Heart right ventricle (tissue), 16 donors: ENCODE measurements around the gene PMEPA1. TPM values are rescaled to one million over a fixed set of nuclear protein-coding genes. Genes with fewer than 3 reads are reported as not detected.

ENCODE experiments used
- ATAC-seq, 8 donors: fragments of 200-7000 bp; cut with Tn5 transposase; one replicate each; pipeline ENCODE4 v1.9.1; 2020; ENCODE audit warnings: mild to moderate bottlenecking in 8 of 8, moderate library complexity in 8 of 8, moderate number of reproducible peaks in 1 of 8
- DNase-seq, 2 donors: peaks; one replicate each; pipeline ENCODE4 v3.0.0-alpha.2; 2020
- H3K27ac ChIP-seq, 10 donors: fragments of 200-600 bp; sonication (generic) in 2 of 10; one replicate each; pipeline versions ENCODE4 v1.5.0 to v1.8.0; 2020 to 2022; ENCODE audit warnings: mild to moderate bottlenecking in 3 of 10
- H3K27me3 ChIP-seq, 7 donors: fragments of 200-600 bp; one replicate each; pipeline ENCODE4 v1.8.0; 2021 to 2022; ENCODE audit warnings: mild to moderate bottlenecking in 2 of 7
- H3K36me3 ChIP-seq, 9 donors: fragments of 200-600 bp; sonication (generic) in 1 of 9; one replicate each; pipeline versions ENCODE4 v1.5.0 to v1.8.0; 2020 to 2022; ENCODE audit warnings: mild to moderate bottlenecking in 2 of 9
- H3K4me1 ChIP-seq, 9 donors: fragments of 200-600 bp; sonication (generic) in 1 of 9; one replicate each; pipeline versions ENCODE4 v1.5.0 to v1.8.0; 2020 to 2022; ENCODE audit warnings: mild to moderate bottlenecking in 4 of 9
- H3K4me3 ChIP-seq, 10 donors: fragments of 200-600 bp; sonication (generic) in 2 of 10; one replicate each; pipeline versions ENCODE4 v1.5.0 to v1.8.0; 2020 to 2022; ENCODE audit warnings: mild to moderate bottlenecking in 7 of 10, moderate library complexity in 2 of 10
- H3K9me3 ChIP-seq, 11 donors: fragments of 200-600 bp in 10 of 11; sonication (generic) in 2 of 11; one replicate each; pipeline versions ENCODE4 v1.5.0 to v1.8.0; 2013 to 2022; ENCODE audit warnings: mild to moderate bottlenecking in 2 of 11, control low read depth in 1 of 11, moderate library complexity in 1 of 11
- WGBS, 2 donors: extraction: QIAGEN DNeasy Blood & Tissue Kit; methylation state at CpG; one replicate each; pipeline ENCODE4 v1.1.7; 2013; ENCODE audit warnings: inconsistent platforms in 1 of 2; 5-methylcytosine and 5-hydroxymethylcytosine counted together
- intact Hi-C, 10 donors: fragments of 100-400 bp; cut with DNase I; formaldehyde crosslinking; loops; one replicate each; pipeline versions ENCODE4 v1.11.1 to v1.14.2; 2022
- polyA plus RNA-seq, 2 donors: library from polyadenylated mRNA; stranded (reverse); fragments of 200-250 nt; gene quantifications; one replicate each; pipeline ENCODE4 v1.2.3, GENCODE V29; 2013
- total RNA-seq, 10 donors: library from RNA; stranded (reverse); fragmentation: NEBNext Ultra II Directional in 3 of 10; extraction: Animal tissue kit (Norgen Biotek cat#: 25700) in 3 of 10; gene quantifications; one replicate each; pipeline versions ENCODE4 v1.2.1 to v1.2.4, GENCODE V29; 2021 to 2023
- TF ChIP-seq, protein P1 (sequence below), 9 donors: fragments of 200-600 bp; sonication (generic) in 2 of 9; IDR thresholded peaks; one replicate each; pipeline versions ENCODE4 v1.5.0 to v1.8.0; 2021 to 2022; ENCODE audit warnings: antibody characterized with exemption in 9 of 9, mild to moderate bottlenecking in 5 of 9, moderate library complexity in 1 of 9
- donor health status: Arrhythmogenic right ventricular cardiomyopathy.
- donor health status: ischemic (EF 13 %, LVEDD 7.1; RV severe dilation, severe dysfunction).
- donor health status: healthy with polysubstance abuse.
- donor health status: DM: no; HTN: yes; CAD: no.
- donor health status: DM: no; HTN: no; CAD: no.
- donor health status: ischemic (EF 25% LVEDD 6.9; RV normal size, moderate dysfunction).
- donor health status: ischemic (EF 25% LVEDD 5.7; RV mildly dilated, moderate dysfunction).
- donor health status: healthy.
- donor health status: DM: yes; HTN: yes; CAD: no.
- donor health status: Ischemic cardiomyopathy.
- donor health status: ischemic (EF 35%, LVEDD 5.7; RV mildly dilated, moderate dysfunction).
- donor health status: nonischemic (EF 11% LVEDD 7.7; RV severe dilation, severe dysfunction).
- donor health status: DM: yes; HTN: yes; CAD: no.
- donor health status: PGD.
- donor health status: ischemic (EF 29% LVEDD 5.4; RV normal size, mild dysfunction).
- donor health status: nonischemic (EF 23%, LVEDD 6.1; RV moderate dilation, normal function).

PMEPA1 gene
- total and polyA plus RNA-seq, 12 donors = 10.5 to 81.8 (median 30.4) TPM

GRCh38 chr20:57714409-57715267 is 4.8 kb upstream of the PMEPA1 start:
- peak in 1 of 8 donors; percentile 27 for ATAC-seq
- TF ChIP-seq, protein P1, sequence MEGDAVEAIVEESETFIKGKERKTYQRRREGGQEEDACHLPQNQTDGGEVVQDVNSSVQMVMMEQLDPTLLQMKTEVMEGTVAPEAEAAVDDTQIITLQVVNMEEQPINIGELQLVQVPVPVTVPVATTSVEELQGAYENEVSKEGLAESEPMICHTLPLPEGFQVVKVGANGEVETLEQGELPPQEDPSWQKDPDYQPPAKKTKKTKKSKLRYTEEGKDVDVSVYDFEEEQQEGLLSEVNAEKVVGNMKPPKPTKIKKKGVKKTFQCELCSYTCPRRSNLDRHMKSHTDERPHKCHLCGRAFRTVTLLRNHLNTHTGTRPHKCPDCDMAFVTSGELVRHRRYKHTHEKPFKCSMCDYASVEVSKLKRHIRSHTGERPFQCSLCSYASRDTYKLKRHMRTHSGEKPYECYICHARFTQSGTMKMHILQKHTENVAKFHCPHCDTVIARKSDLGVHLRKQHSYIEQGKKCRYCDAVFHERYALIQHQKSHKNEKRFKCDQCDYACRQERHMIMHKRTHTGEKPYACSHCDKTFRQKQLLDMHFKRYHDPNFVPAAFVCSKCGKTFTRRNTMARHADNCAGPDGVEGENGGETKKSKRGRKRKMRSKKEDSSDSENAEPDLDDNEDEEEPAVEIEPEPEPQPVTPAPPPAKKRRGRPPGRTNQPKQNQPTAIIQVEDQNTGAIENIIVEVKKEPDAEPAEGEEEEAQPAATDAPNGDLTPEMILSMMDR (IDR thresholded peaks at IDR 0.05) = no peak
- Histone ChIP-seq H3K36me3 (no peaks in the 10 kb centered on the region), H3K4me3 (no peak overlapping the region), H3K4me1 (peaks cover 16 to 78% (median 53%) of the 10 kb centered on the region in 9 donors), H3K27ac (peak overlapping the region in 6 of 10 donors; percentile 58 to 93 (median 74)), H3K9me3 (no peaks in the 10 kb centered on the region), H3K27me3 (peaks cover 0 to 24% (median 0%) of the 10 kb centered on the region in 7 donors)
- intact Hi-C loops = loop anchor here in 3 of 10 donors (5.0 to 10.0 kb wide), 2 partner anchors 33 to 1270 kb away; partner anchors contain the start of gene NELFCD (in 1 of the 3)
- 80 to 83% methylated on average over 23 of the region's 23 CpGs for WGBS, 2 donors
- no peak for DNase-seq

- H3K4me1 ChIP-seq = peaks cover 16 to 77% (median 53%) of the 10 kb centered on the region in 9 donors
- WGBS, 2 donors = 61 to 68% methylated on average over 8 of the region's 8 CpGs
- no peak for ATAC-seq
These were observed 4.1 kb upstream of the PMEPA1 start for GRCh38 chr20:57713951-57714350.

GRCh38 chr20:57713505-57713903 is 3.7 kb upstream of the PMEPA1 start:
- Histone ChIP-seq H3K27me3 (peaks cover 0 to 29% (median 0%) of the 10 kb centered on the region in 7 donors), H3K27ac (peak overlapping the region in 7 of 10 donors; percentile 6 to 93 (median 72)), H3K4me1 (peaks cover 16 to 77% (median 52%) of the 10 kb centered on the region in 9 donors), H3K9me3 (no peaks in the 10 kb centered on the region), H3K4me3 (no peak overlapping the region), H3K36me3 (no peaks in the 10 kb centered on the region)
- 85 to 86% methylated on average over 10 of the region's 10 CpGs for WGBS, 2 donors
- ATAC-seq (no peak), DNase-seq (no peak)
- TF ChIP-seq, protein P1 (IDR thresholded peaks at IDR 0.05) = no peak
- intact Hi-C loops = loop anchor here in 3 of 10 donors (5.0 to 10.0 kb wide), 2 partner anchors 34 to 1271 kb away; partner anchors contain the start of gene NELFCD (in 1 of the 3)

More at GRCh38 chr20:57713951-57714350, 4.1 kb upstream of the PMEPA1 start:
- peaks cover 0 to 25% (median 0%) of the 10 kb centered on the region in 7 donors for H3K27me3 ChIP-seq
- no peaks in the 10 kb centered on the region for H3K9me3 ChIP-seq
- intact Hi-C loops = loop anchor here in 3 of 10 donors (5.0 to 10.0 kb wide), 2 partner anchors 33 to 1271 kb away; partner anchors contain the start of gene NELFCD (in 1 of the 3)
- DNase-seq = no peak
- H3K4me3 ChIP-seq = no peak overlapping the region
- H3K27ac ChIP-seq = peak overlapping the region in 6 of 10 donors; percentile 58 to 93 (median 74)
- TF ChIP-seq, protein P1 (IDR thresholded peaks at IDR 0.05) = no peak
- no peaks in the 10 kb centered on the region for H3K36me3 ChIP-seq

GRCh38 chr20:57712851-57713504 is 3.2 kb upstream of the PMEPA1 start:
- Histone ChIP-seq H3K9me3 (no peaks in the 10 kb centered on the region), H3K36me3 (no peaks in the 10 kb centered on the region), H3K4me3 (no peak overlapping the region), H3K27ac (peak overlapping the region in 5 of 10 donors; percentile 6 to 93 (median 75)), H3K27me3 (peaks cover 0 to 33% (median 0%) of the 10 kb centered on the region in 7 donors), H3K4me1 (peaks cover 20 to 80% (median 53%) of the 10 kb centered on the region in 9 donors)
- DNase-seq (no peak), ATAC-seq (no peak)
- intact Hi-C loops = loop anchor here in 3 of 10 donors (5.0 to 10.0 kb wide), 2 partner anchors 34 to 1272 kb away; partner anchors contain the start of gene NELFCD (in 1 of the 3)
- WGBS, 2 donors = 59 to 60% methylated on average over 5 of the region's 5 CpGs
- TF ChIP-seq, protein P1 (IDR thresholded peaks at IDR 0.05) = no peak
